NK-92 (cell line): ENCODE data around the gene PNPLA7.

Experiments
- DNase-seq: peaks from one replicate; lab custom pipeline; 2025; ENCODE audit not compliant: unreplicated experiment; lab: John Stamatoyannopoulos, UW

Gene PNPLA7

DNA sequence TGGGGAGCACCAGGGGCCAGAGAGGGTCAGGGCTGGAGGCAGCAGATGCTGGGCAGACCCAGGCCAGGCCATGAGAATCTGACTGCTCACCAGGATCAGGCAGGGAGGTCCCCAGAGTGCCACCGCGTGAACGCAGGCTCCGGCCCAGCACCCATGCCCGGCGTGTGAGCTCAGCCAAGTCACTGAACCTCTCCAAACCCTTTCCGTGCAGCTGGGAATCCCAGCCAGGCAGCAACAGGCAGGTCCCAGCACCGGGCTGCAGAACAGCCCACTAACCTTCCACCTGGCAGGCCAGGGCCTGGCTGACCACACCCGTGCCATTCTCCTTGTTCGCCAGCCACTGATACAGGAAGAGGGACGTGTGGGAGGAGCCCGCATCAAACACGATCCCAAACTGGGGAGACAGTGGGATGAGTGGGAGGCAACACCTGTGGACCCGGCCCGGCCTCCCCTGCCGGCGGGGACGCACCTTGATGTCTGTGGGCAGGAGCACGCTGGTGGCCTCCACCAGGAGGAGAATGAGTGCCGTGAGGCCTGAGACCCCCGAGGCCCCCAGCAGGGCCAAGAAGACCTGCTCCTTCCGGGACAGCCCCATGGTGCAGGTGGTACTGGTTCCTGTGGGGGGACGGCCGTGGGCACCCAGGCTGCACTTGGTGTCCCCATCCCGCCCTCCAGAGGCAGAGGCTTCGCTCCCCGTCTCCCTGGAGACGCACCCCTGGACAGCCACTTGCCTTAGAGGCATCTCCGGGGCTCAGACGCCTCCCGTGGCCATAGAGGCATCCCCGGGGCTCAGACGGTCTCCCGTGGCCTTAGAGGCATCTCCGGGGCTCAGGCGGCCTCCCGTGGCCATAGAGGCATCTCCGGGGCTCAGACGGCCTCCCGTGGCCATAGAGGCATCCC lies 112.3 kb downstream of the PNPLA7 start:
- no peak for DNase-seq

DNA sequence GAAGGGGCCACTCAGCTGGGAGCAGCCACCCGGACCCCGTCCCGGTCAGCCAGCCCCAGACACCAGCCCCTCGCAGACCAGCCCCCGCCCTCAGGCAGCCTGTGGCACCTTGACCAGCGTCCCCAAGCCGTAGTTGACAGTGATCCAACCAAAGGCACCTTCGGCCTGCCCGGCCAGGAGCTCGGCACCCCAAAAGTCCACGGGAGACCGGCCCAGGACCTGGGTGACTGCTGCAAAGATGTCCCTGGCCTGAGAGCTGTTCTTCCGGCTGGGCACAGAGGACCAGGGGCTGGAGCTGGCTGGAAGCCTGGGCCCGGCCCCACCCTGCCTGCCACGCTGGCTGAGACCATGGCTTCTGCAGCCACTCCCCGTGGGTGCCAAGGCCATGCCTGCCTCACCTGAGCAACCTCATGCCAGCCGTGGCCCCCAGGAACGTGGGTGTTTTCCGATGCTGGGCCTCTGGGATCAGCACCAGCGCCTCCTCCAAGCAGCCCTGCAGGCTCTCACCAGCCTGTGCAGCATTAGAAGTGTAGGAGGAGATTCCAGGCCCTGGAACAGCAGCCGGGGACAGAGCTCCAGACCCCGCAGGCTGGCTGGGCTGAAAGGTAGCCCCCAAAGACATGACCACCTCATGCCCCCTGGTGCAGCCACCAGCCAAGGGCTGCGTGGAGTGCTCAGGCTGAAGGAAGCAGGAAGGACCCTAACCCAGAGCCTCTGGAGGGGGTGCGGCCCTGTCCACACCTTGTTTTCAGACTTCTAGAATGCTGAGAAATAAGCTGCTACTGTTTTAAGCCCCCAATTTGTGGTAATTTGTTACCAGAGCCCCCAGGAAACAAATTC lies 113.2 kb downstream of the PNPLA7 start:
- DNase-seq: no peak

DNA sequence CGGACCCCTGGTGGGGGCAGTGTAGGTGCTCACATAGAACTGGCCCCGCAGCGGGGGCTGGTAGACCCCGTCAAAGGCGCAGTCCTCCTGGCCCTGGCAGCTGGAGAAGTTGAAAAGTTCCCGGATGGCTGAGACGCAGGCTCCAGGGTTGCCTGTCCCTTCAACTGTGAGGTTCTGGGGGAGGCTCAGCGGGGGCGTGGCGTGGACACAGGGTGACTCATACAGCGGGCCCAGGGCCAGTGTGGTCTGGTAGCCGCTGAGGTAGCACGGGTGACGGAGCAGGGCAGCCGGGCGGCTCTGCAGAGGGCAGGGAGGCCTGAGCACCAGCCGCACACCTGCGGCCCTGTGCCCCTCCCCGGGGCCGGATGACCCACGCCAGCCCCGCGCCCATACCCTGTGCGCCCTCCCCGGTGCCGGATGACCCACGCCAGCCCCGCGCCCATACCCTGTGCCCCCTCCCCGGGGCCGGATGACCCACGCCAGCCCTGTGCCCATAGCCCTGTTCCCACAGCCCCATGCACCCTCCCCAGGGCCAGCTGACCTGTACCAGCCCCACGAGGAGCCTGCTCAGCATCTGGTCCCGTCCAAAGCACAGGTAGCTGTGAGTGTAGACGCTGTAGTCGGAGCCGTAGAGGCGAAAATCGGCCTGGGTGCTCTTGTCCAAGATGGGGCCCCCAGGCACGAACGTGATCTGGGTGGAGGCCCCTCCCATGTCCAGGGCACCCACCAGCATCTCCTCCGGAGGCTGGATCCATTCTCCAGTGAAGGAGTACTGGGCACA lies 114.0 kb downstream of the PNPLA7 start:
- no peak for DNase-seq

DNA sequence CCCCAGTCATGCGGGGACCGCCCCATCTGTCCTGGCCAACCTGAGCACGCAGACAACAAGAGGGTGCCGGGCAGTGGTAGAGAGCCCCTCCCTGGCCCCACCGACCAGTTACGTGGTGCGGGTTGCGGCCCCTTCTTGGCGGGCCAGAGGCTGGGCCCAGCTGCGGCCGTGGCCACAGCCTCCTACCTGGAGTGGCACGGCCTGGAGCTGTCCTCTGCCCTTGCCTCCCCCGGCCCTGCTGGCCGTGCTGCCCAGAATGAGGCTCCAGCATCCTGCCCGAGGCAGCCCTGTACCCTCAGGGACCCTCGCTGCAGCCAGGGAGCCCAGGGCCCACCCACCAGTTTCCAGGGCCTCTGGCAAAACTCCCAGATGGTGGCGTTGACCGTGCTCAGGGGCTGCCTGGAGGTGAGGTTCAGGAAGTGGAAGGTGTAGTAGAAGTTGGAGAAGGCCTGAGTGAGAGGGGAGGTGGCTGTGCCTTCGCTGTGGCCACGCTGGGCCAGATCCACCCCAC lies 114.8 kb downstream of the PNPLA7 start:
- no peak for DNase-seq

DNA sequence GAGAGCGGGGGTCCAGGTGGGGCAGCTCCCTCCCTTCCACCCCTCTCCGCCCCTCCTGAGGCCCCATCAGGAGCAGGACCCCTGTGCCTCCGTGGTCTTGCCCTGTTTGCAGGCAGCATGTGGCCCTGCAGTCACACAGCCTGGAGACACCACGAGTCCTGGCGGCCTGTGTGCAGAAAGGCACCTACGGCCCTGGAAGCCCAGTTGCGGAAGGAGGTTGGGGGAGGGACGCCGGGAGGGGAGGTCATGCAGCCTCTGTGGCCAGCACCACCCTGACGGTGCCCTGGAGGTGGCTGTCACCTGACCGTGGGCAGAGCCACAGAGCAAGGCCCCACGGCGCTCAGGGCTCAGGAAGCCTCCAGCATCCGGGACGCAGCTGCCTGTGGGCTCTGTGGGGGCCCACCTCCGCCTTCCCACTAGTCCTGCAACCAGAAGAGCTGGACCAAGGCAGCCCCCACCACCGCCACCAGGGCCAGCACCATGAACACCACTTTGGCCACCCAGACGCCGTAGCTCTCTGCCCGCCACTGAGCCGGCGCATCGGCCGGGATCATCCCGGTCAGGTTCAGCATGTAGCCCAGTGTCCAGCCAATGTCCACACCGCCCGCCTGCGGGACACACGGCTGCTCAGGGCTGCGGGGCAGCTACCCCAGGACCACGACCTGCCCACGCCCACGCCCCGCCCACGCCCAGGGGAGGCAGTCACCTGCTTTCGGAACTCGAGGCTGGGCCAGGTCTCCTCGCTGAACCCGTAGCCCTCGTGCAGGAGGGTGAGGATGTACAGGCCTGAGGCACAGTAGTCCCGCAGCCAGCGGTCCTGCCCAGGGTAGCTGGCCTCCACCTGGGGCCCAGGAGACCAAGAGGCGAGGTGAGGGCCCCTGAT lies 115.5 kb downstream of the PNPLA7 start:
- no peak for DNase-seq

DNA sequence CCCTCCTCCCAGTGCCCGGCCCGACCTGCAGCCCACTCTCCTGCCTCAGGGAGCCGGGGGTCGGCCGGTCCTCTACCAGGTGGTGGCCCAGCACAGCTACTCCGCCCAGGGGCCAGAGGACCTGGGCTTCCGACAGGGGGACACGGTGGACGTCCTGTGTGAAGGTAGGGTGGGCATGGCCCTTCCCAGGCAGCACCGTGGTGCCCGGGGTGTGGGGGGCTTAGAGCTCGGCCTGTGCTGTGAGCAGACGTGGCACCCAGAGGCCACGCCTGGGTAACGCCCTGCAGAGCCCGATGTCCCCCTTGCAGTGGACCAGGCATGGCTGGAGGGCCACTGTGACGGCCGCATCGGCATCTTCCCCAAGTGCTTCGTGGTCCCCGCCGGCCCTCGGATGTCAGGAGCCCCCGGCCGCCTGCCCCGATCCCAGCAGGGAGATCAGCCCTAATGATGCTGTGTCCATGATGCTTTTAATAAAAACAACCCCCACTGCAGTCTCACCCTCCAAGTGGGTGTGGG lies 116.2 kb downstream of the PNPLA7 start:
- DNase-seq: no peak

DNA sequence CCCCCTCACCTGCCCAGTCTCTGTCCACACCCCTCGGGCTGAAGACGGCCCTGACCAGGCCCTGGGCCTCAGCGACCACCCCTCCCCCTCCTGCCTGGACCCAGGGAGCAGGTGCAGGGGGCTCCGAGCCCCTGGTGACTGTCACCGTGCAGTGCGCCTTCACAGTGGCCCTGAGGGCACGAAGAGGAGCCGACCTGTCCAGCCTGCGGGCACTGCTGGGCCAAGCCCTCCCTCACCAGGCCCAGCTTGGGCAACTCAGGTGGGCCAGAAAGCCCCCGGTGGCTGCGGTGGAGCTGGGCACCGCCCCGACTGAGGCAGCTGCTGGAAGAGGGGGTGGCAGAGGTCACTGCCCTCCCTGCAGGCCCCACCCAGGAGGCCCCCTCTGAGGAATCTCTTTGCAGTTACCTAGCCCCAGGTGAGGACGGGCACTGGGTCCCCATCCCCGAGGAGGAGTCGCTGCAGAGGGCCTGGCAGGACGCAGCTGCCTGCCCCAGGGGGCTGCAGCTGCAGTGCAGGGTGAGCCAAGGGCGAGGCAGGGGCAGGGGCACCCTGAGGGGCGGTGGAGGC lies 116.8 kb downstream of the PNPLA7 start:
- DNase-seq: no peak

DNA sequence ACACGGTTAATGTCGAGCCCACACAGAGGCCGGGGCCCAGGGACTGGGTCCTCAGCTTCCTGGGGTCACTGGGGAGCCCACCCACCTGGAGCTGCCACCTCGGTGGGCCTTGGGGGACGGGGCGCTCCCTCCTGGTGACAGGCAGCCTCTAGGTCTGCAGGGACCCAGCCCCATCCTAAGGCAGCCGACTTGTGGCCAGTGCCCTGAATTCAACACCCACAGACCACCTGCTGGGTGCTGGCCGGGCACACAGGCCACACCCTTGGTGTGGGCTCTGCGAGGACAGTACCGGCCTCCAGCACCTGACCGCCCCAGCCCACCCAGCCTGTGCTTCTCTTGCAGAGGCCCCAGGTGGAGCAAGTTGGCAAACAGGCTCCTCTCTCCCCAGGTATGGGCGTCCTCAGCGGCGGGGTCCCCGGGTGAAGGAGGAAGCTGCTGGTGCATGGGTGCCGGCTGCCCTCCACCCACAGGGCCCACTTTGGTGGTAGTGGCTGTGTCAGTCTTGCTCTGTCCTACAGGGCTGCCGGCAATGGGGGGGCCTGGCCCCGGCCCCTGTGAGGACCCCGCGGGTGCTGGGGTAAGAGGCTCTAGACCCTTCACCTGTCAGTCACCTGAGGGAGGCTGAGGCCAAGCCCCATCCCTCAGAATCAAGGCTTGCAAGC lies 117.4 kb downstream of the PNPLA7 start:
- no peak for DNase-seq

GRCh38 chr9:137431416-137431931 lies 118.7 kb downstream of the PNPLA7 start:
- DNase-seq: no peak

DNA sequence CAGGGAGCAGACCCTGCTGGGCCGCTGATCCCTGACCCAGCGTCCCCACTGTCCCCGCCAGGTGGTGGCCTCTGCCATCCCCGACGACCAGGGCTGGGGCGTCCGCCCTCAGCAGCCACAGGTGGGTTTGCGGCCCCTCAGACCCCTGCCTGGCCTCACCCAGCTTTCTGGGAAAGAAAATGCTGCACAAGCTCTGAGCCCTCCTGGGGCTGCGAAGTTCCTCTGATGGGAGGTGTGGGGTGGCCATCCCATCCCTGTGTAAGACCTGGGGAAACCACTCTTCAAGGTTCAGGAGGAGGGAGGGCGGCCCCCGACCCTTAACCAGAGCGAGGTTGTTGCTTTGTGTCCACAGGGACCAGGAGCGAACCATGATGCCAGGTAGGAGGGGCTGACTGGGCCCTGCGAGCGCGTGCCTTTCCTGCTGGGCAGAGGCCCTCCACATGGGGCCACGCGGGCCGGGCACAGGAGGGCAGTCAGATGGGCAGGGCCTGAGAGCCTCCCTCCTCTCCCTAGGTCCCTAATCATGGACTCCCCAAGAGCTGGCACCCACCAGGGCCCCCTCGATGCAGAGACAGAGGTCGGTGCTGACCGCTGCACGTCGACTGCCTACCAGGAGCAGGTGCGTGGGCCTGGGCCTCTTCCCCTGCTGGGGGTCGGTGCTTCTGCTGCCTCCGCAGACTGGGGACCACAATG lies 119.3 kb downstream of the PNPLA7 start:
- DNase-seq: no peak

DNA sequence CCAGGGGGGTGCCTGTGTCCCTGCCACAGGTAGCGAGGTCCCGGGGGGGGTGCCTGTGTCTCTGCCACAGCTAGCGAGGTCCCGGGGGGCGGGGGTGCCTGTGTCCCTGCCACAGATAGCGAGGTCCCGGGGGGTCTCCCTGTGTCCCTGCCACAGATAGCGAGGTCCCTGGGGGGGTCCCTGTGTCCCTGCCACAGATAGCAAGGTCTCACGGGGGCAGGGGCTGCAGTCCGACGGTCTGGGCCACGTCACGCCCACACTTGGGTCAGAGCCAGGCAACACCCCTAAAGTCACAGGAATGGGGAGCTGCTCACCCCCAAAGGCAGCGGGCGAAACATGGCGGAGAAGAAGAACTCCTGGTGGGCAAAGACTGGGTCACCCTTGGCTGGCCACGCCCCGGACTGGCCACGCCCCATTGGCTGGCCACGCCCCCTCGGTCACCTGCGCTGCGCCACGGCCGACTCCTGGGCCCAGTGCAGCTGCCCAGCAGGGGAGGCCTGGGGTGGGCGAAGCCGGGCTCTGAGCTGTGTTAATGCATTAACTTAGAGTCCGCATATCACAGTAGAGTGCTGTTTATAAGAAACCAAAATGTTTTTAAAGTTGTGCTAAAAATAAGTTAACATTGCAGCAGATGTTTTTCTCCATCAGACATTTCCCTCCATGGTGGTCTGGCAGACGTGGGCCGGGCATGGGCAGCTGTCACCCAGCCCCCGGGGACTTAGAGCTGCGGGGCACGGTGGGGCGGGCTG lies 120.1 kb downstream of the PNPLA7 start:
- no peak for DNase-seq

- DNase-seq: no peak
Measured at GRCh38 chr9:137429546-137429890, 120.7 kb downstream of the PNPLA7 start.

DNA sequence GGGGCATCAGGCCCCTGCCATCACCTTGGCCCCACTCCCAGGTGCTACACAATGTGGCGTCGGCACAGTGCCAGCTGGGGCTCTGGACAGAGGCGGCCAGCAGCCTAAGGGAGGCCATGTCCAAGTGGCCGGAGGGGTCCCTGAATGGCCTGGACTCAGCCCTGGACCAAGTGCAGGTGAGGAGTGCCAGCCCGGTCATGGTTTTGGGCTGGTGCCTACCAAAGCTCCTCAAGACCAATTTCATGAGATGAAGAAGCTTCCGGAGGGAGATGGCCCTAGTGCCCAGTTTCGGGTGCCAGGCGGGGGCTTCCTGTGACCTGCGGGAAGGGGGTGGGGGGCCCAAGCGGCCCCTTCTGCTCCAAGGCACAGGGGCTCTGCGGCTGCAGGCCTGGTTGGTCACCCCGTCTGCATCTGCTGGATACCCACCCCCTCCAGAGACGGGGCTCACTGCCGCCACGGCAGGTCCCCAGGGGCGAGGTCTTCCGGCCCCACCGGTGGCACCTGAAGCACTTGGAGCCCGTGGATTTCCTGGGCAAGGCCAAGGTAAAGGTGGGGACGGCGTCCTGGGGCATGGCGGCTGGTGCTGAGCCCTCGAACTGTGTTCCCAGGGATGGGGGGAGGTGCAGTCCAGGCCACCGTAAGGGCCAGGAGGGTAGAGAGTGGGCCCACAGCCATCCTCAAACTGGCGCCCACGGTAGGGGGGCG lies 121.2 kb downstream of the PNPLA7 start:
- DNase-seq: no peak

- DNase-seq: no peak
Measured at GRCh38 chr9:137428311-137428630, 121.9 kb downstream of the PNPLA7 start.

DNA sequence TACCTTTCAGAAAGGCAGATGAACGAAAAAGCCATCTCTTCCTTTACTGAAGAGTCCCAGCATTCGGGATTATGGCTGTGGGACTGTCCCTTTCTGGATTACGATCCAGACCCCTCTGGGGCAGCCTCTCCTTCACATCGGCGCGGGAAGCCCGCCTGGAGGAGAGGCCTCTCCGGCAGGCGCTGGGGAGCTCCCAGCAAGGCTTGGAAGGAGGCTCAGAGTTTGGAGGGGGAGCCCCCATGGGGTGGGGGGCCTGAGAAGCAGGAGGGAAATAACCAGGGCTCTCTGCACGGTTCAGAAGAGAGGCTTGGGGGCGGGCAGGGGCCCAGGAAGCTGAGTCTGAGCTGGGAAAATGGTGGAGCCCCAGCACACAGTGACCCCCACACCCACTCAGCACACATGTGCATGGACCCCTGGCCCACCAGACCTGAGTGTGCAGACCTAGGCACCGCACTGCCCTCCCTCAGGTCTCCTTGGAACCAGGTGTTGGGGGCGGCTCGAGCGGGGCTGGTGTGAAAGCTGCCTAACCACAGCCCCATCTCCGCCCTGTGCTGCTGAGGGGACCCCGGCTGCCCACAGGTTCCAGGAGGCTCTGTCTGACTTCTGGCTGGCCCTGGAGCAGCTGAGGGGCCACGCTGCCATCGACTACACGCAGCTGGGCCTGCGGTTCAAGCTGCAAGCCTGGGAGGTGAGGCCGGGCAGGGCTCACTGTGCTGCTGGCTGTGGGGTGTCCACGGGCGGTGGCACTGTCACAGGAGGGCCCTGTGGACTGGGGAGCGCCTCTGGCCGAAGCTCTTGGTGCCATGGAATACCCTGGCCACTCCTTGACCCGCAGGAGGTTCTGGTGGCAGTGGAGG lies 122.5 kb downstream of the PNPLA7 start:
- no peak for DNase-seq

GRCh38 chr9:137426018-137426681 lies 124.1 kb downstream of the PNPLA7 start:
- no peak for DNase-seq
